H9 (cell line): ENCODE data around the gene KLRB1. TPM values are rescaled to one million over a fixed set of nuclear protein-coding genes. Genes with fewer than 3 reads are reported as not detected.

Source experiments
- DNase-seq: peaks from one replicate; pipeline ENCODE4 v3.0.0-alpha.2; 2017
- H2AFZ ChIP-seq: one replicate; pipeline ENCODE4 v1.6.1; 2013; ENCODE audit warnings: mild to moderate bottlenecking, low read length, control low read depth, moderate library complexity
- H2AK5ac ChIP-seq: 2 replicates; pipeline ENCODE4 v1.6.1; 2013; ENCODE audit warnings: low read length, control low read depth, mixed read lengths; ENCODE audit not compliant: insufficient read length
- H2BK120ac ChIP-seq: one replicate; pipeline ENCODE4 v1.6.1; 2013; ENCODE audit warnings: low read depth, mild to moderate bottlenecking, low read length, control low read depth, inconsistent platforms; ENCODE audit not compliant: poor library complexity, severe bottlenecking
- H2BK12ac ChIP-seq: 2 replicates; pipeline ENCODE4 v1.6.1; 2013; ENCODE audit warnings: low read length, control low read depth, mixed read lengths, low read depth; ENCODE audit not compliant: insufficient read length
- H2BK15ac ChIP-seq: 2 replicates; pipeline ENCODE4 v1.6.1; 2013; ENCODE audit warnings: low read depth, low read length, control low read depth
- H2BK20ac ChIP-seq: one replicate; pipeline ENCODE4 v1.6.1; 2013; ENCODE audit warnings: low read depth, mild to moderate bottlenecking, low read length, control low read depth, inconsistent platforms; ENCODE audit not compliant: poor library complexity, severe bottlenecking
- H2BK5ac ChIP-seq: 2 replicates; pipeline ENCODE4 v1.6.1; 2013; ENCODE audit warnings: low read length, control low read depth, mixed read lengths; ENCODE audit not compliant: insufficient read length
- H3K14ac ChIP-seq: 2 replicates; pipeline ENCODE4 v1.6.1; 2013; ENCODE audit warnings: low read length, control low read depth; ENCODE audit not compliant: insufficient read depth
- H3K18ac ChIP-seq: 2 replicates; pipeline ENCODE4 v1.6.1; 2013; ENCODE audit warnings: low read depth, mild to moderate bottlenecking, mixed read lengths, low read length, control low read depth; ENCODE audit not compliant: insufficient read length
- H3K23ac ChIP-seq: 2 replicates; pipeline ENCODE4 v1.6.1; 2013; ENCODE audit warnings: low read length, control low read depth, mixed read lengths, low read depth; ENCODE audit not compliant: insufficient read length
- H3K23me2 ChIP-seq: 2 replicates; pipeline ENCODE4 v1.6.1; 2013; ENCODE audit warnings: low read depth, mild to moderate bottlenecking, mixed read lengths, low read length, control low read depth; ENCODE audit not compliant: insufficient read length, poor library complexity, severe bottlenecking
- H3K27ac ChIP-seq: 2 replicates; pipeline ENCODE4 v1.5.1; 2013; ENCODE audit warnings: low read length, control low read depth, mixed read lengths, low read depth; ENCODE audit not compliant: insufficient read length
- H3K27me3 ChIP-seq: 2 replicates; pipeline ENCODE4 v1.6.1; 2013; ENCODE audit warnings: low read length, control low read depth, inconsistent platforms; ENCODE audit not compliant: insufficient read depth
- H3K4ac ChIP-seq: 2 replicates; pipeline ENCODE4 v1.6.1; 2013; ENCODE audit warnings: low read depth, mild to moderate bottlenecking, control low read depth, inconsistent platforms, low read length, moderate library complexity
- H3K4me1 ChIP-seq: 2 replicates; pipeline ENCODE4 v1.6.1; 2013; ENCODE audit warnings: low read length, control low read depth, inconsistent platforms; ENCODE audit not compliant: insufficient read depth
- H3K4me2 ChIP-seq: 2 replicates; pipeline ENCODE4 v1.6.1; 2013; ENCODE audit warnings: low read length, control low read depth, mixed read lengths; ENCODE audit not compliant: insufficient read length, insufficient read depth
- H3K56ac ChIP-seq: 2 replicates; pipeline ENCODE4 v1.6.1; 2013; ENCODE audit warnings: low read depth, mild to moderate bottlenecking, mixed read lengths, low read length, control low read depth; ENCODE audit not compliant: insufficient read length
- H3K79me1 ChIP-seq: 2 replicates; pipeline ENCODE4 v1.6.1; 2013; ENCODE audit warnings: low read depth, mild to moderate bottlenecking, moderate library complexity, low read length, control low read depth, inconsistent platforms; ENCODE audit not compliant: insufficient read depth, poor library complexity, severe bottlenecking
- H3K79me2 ChIP-seq: 2 replicates; pipeline ENCODE4 v1.6.1; 2013; ENCODE audit warnings: low read length, control low read depth, inconsistent platforms; ENCODE audit not compliant: insufficient read depth
- H3K9ac ChIP-seq: 2 replicates; pipeline ENCODE4 v1.6.1; 2013; ENCODE audit warnings: low read length, control low read depth, mixed read lengths; ENCODE audit not compliant: insufficient read length; ENCODE audit errors: extremely low read depth
- H3K9me3 ChIP-seq: one replicate; pipeline ENCODE4 v1.6.1; 2013; ENCODE audit warnings: low read depth, low read length, inconsistent platforms; ENCODE audit not compliant: control insufficient read depth
- H3T11ph ChIP-seq: one replicate; pipeline ENCODE4 v1.6.1; 2013; ENCODE audit warnings: mild to moderate bottlenecking, low read length, control low read depth, inconsistent platforms
- H4K20me1 ChIP-seq: one replicate; pipeline ENCODE4 v1.6.1; 2013; ENCODE audit not compliant: control insufficient read depth, insufficient read length, insufficient read depth
- H4K5ac ChIP-seq: 2 replicates; pipeline ENCODE4 v1.6.1; 2013; ENCODE audit warnings: low read depth, mild to moderate bottlenecking, mixed read lengths, low read length, control low read depth; ENCODE audit not compliant: insufficient read length
- H4K8ac ChIP-seq: replicated peaks from 2 replicates; pipeline ENCODE4 v1.6.1; 2013; ENCODE audit warnings: low read length, control low read depth, mixed read lengths, low read depth; ENCODE audit not compliant: insufficient read length
- H4K91ac ChIP-seq: 2 replicates; pipeline ENCODE4 v1.6.1; 2013; ENCODE audit warnings: low read depth, mild to moderate bottlenecking, moderate library complexity, mixed read lengths, low read length, control low read depth; ENCODE audit not compliant: insufficient read length
- H3K27ac Mint-ChIP-seq, 3 experiments: 2 replicates in 2 of 3; 3 replicates in 1 of 3; pipeline ENCODE4 v1.8.0; 2020 to 2021; ENCODE audit warnings: mixed read lengths in 3 of 3, mild to moderate bottlenecking in 1 of 3, moderate library complexity in 1 of 3
- H3K27me3 Mint-ChIP-seq: 2 replicates; pipeline ENCODE4 v1.8.0; 2021; ENCODE audit warnings: low read depth, mild to moderate bottlenecking, moderate library complexity, mixed read lengths
- H3K36me3 Mint-ChIP-seq, 3 experiments: 2 replicates in 2 of 3; 3 replicates in 1 of 3; pipeline ENCODE4 v1.8.0; 2020 to 2021; ENCODE audit warnings: low read depth in 3 of 3, mixed read lengths in 3 of 3; ENCODE audit not compliant: insufficient read depth in 1 of 3
- H3K4me1 Mint-ChIP-seq, 2 experiments: 2 replicates each; pipeline ENCODE4 v1.8.0; 2020; ENCODE audit warnings: mixed read lengths in 2 of 2
- H3K4me3 Mint-ChIP-seq, 2 experiments: 2 replicates in 1 of 2; 3 replicates in 1 of 2; pipeline ENCODE4 v1.8.0; 2020 to 2021; ENCODE audit warnings: mild to moderate bottlenecking in 2 of 2, mixed read lengths in 2 of 2, moderate library complexity in 1 of 2
- H3K9me3 Mint-ChIP-seq, 2 experiments: 2 replicates in 1 of 2; 3 replicates in 1 of 2; pipeline ENCODE4 v1.8.0; 2020; ENCODE audit warnings: mild to moderate bottlenecking in 2 of 2, mixed read lengths in 2 of 2, moderate library complexity in 1 of 2
- WGBS: extraction: QIAGEN DNeasy Blood & Tissue Kit; methylation state at CpG from one replicate; pipeline ENCODE4 v1.1.7; 2013; ENCODE audit warnings: missing lambda C conversion rate, low lambda C conversion rate, mixed read lengths; ENCODE audit not compliant: insufficient read length; ENCODE audit errors: extremely low coverage; 5-methylcytosine and 5-hydroxymethylcytosine counted together
- long read RNA-seq: library from polyadenylated mRNA; unstranded; transcript quantifications from one replicate; pipeline ENCODE4 v2.0.0, GENCODE V29; 2020
- total RNA-seq: library from RNA; stranded (reverse); gene quantifications from 2 replicates; pipeline ENCODE4 v1.2.1, GENCODE V29; 2021
- TF ChIP-seq, protein P1 (sequence below): fragments of 200-600 bp; sonication (generic); conservative IDR thresholded peaks from 3 replicates; pipeline ENCODE4 v1.8.0; 2021; ENCODE audit warnings: antibody characterized with exemption, mild to moderate bottlenecking

KLRB1 gene
- total RNA-seq: 0.15 TPM in 1 of 2 replicates, not detected in the other
- long read RNA-seq: 0 reads

DNA sequence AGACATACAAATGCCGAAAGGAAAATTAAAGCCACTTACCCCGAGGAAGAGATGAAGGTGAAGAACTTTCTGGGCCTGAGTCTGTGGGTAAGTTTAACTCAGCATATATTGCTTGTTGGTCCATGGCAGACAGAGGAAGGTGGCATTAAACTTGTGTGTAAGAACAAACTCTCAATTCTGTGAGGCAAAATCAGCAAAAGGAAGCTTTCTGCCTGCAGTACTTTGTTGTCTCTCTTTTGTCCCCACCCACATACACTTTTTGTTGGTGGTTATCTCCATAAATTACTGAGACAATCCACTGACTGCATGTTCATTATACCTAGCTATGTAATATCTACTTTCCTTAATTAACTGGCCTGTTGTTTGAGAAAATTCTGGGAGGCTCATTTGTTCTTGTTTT is at the start of gene KLRB1:
KLRB1 (minus strand) TSS at position 201 of the 400 bp plus-strand sequence; CDS start at position 124, 77 bp downstream.
- no peak within 1 kb of the TSS for H3K4me2 ChIP-seq
- no peak within 1 kb of the TSS for H2BK15ac ChIP-seq
- H3K79me2 ChIP-seq: no peaks in the 10 kb centered on the region
- WGBS: no CpG with 5 or more reads among the region's 2 CpGs
- H4K91ac ChIP-seq: no peak within 1 kb of the TSS
- no peak within 1 kb of the TSS for H3K56ac ChIP-seq
- no peak within 1 kb of the TSS for H3T11ph ChIP-seq
- H3K23me2 ChIP-seq: no peaks in the 10 kb centered on the region
- H3K27me3 ChIP-seq: no peaks in the 10 kb centered on the region
- no peak within 1 kb of the TSS for H2AFZ ChIP-seq
- H3K4me3 Mint-ChIP-seq: no peak within 1 kb of the TSS
- H3K18ac ChIP-seq: no peak within 1 kb of the TSS
- H3K4me1 Mint-ChIP-seq: no peaks in the 10 kb centered on the region
- TF ChIP-seq, protein P1, sequence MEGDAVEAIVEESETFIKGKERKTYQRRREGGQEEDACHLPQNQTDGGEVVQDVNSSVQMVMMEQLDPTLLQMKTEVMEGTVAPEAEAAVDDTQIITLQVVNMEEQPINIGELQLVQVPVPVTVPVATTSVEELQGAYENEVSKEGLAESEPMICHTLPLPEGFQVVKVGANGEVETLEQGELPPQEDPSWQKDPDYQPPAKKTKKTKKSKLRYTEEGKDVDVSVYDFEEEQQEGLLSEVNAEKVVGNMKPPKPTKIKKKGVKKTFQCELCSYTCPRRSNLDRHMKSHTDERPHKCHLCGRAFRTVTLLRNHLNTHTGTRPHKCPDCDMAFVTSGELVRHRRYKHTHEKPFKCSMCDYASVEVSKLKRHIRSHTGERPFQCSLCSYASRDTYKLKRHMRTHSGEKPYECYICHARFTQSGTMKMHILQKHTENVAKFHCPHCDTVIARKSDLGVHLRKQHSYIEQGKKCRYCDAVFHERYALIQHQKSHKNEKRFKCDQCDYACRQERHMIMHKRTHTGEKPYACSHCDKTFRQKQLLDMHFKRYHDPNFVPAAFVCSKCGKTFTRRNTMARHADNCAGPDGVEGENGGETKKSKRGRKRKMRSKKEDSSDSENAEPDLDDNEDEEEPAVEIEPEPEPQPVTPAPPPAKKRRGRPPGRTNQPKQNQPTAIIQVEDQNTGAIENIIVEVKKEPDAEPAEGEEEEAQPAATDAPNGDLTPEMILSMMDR: no peak
- no peaks in the 10 kb centered on the region; the same call in 1 of the 2 replicates for H3K27me3 Mint-ChIP-seq
- peaks cover 19 to 22% of the 10 kb centered on the region in 2 experiments; a peak in 3 of 5 replicates for H3K9me3 Mint-ChIP-seq
- H3K9ac ChIP-seq: no peak within 1 kb of the TSS
- H3K23ac ChIP-seq: no peak within 1 kb of the TSS
- H3K36me3 Mint-ChIP-seq: peaks cover 2 to 23% (median 19%) of the 10 kb centered on the region in 3 experiments; a peak in 5 of 7 replicates
- no peak within 1 kb of the TSS for H2BK12ac ChIP-seq
- no peaks in the 10 kb centered on the region for H3K4me1 ChIP-seq
- no peak within 1 kb of the TSS for H2BK5ac ChIP-seq
- H4K8ac ChIP-seq: no peak within 1 kb of the TSS
- no peak within 1 kb of the TSS; a peak in 1 of 7 replicates for H3K27ac Mint-ChIP-seq
- no peak within 1 kb of the TSS for H3K27ac ChIP-seq
- no peak within 1 kb of the TSS for H2AK5ac ChIP-seq
- H4K5ac ChIP-seq: no peak within 1 kb of the TSS
- no peak within 1 kb of the TSS for H3K4ac ChIP-seq
- DNase-seq: no peak
- no peak within 1 kb of the TSS for H2BK20ac ChIP-seq
- no peaks in the 10 kb centered on the region for H3K9me3 ChIP-seq
- no peaks in the 10 kb centered on the region for H4K20me1 ChIP-seq
- no peak within 1 kb of the TSS for H3K14ac ChIP-seq
- H2BK120ac ChIP-seq: no peak within 1 kb of the TSS
- H3K79me1 ChIP-seq: no peaks in the 10 kb centered on the region
